ENCODE results near the gene ACSL1. TPM values are rescaled to one million over a fixed set of nuclear protein-coding genes. Genes with fewer than 3 reads are reported as not detected.

Gene ACSL1
- total RNA-seq, 1 experiment from 2014 or later, result 20.0 TPM

- no TSS peak for BruUV-seq (replicated peaks)
Observed at GRCh38 chr4:184861047-184861446, 35.3 kb upstream of the ACSL1 start.

DNA sequence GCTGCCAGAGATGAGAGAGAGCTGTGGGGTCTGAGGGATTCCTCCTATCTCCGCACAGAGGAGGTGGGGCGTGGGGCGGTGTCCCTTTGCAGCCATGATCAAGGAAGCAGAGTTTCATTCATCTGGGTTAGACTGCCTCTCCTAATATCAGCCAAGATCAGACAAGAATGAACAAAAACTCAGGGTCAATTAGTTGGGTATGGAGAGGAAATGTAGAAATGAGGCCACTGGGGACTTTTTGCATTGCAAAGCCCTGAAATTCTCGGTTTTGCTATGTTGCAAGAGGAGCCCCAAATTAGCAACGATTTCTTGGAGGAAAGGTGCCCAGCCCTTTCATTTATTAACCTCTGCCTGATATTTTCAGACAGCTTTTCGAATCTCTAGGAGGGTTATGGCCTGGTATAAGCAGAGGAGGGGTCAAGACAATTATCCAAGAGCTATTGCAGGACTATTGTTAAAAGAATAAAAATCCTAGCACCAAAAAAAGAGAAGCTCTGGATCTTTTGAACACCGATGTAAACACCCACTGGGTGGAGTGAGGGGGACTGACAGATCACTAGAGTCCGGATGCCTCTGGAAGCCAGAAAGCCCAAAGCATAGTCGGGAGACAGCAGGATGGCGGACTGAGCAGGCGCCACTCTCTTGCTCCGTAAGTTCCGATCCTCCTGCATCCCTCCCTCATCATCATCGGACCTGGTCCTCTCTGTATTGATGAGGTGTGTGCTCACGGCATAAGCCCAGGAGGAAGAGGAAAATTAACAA is 34.4 kb upstream of the ACSL1 start:
- CTCF ChIA-PET, result no interaction called here
- no peak for DNase-seq
- H3K9me3 ChIP-seq (ENCODE audit: low read length), result no peaks in the 10 kb centered on the region
- no peaks in the 10 kb centered on the region for H3K79me2 ChIP-seq (ENCODE audit: low read length)
- H3K9ac ChIP-seq (ENCODE audit: low read length), result no peak overlapping the region
- intact Hi-C loops (cut with micrococcal nuclease), result no loop called here
- TF ChIP-seq EZH2phosphoT487 (IDR thresholded peaks at IDR 0.05; ENCODE audit: borderline replicate concordance, low read length), result no peak
- no peak for TF ChIP-seq CTCF (conservative IDR thresholded peaks at IDR 0.05; ENCODE audit: low read depth, low read length)
- TF ChIP-seq EZH2 (IDR thresholded peaks at IDR 0.05; ENCODE audit: low read length, unreplicated experiment), result no peak
- H3K4me3 ChIP-seq (ENCODE audit: low read length), result no peak overlapping the region
- no peak overlapping the region for H3K27ac ChIP-seq (ENCODE audit: low read length)
- H3K9me2 ChIP-seq (replicated peaks; ENCODE audit: low read length), result no peaks in the 10 kb centered on the region
- POLR2A ChIA-PET (ENCODE audit: unreplicated experiment), result no interaction called here
- no peaks in the 10 kb centered on the region for H3F3A ChIP-seq (ENCODE audit: low read length, unreplicated experiment)
- H3K36me3 ChIP-seq (ENCODE audit: low read depth, low read length), result no peaks in the 10 kb centered on the region
- H4K20me1 ChIP-seq (ENCODE audit: low read length), result no peaks in the 10 kb centered on the region
- H3K4me2 ChIP-seq (ENCODE audit: low read length), result no peak overlapping the region
- H3K27me3 ChIP-seq (ENCODE audit: low read length), result no peaks in the 10 kb centered on the region
- ATAC-seq, result no peak
- no peak overlapping the region for H2AFZ ChIP-seq (ENCODE audit: low read length)
- no TSS peak for BruUV-seq (replicated peaks)
- no peaks in the 10 kb centered on the region for H3K4me1 ChIP-seq (ENCODE audit: insufficient read depth, low read length)

More at GRCh38 chr4:184861047-184861446, 35.3 kb upstream of the ACSL1 start:
- no peaks in the 10 kb centered on the region for H3K27me3 ChIP-seq (ENCODE audit: low read length)
- CTCF ChIA-PET, result no interaction called here
- no peak overlapping the region for H3K27ac ChIP-seq (ENCODE audit: low read length)
- no peak for TF ChIP-seq CTCF (conservative IDR thresholded peaks at IDR 0.05; ENCODE audit: low read depth, low read length)
- no peak for TF ChIP-seq EZH2 (IDR thresholded peaks at IDR 0.05; ENCODE audit: low read length, unreplicated experiment)
- no peak for TF ChIP-seq EZH2phosphoT487 (IDR thresholded peaks at IDR 0.05; ENCODE audit: borderline replicate concordance, low read length)
- H3K9me3 ChIP-seq (ENCODE audit: low read length), result no peaks in the 10 kb centered on the region
- H3F3A ChIP-seq (ENCODE audit: low read length, unreplicated experiment), result no peaks in the 10 kb centered on the region
- no peak overlapping the region for H3K9ac ChIP-seq (ENCODE audit: low read length)
- no peak overlapping the region for H3K4me2 ChIP-seq (ENCODE audit: low read length)
- no peak overlapping the region for H3K4me3 ChIP-seq (ENCODE audit: low read length)
- intact Hi-C loops (cut with micrococcal nuclease), result no loop called here
- no peak for DNase-seq
- H3K4me1 ChIP-seq (ENCODE audit: insufficient read depth, low read length), result no peaks in the 10 kb centered on the region
- H3K79me2 ChIP-seq (ENCODE audit: low read length), result no peaks in the 10 kb centered on the region
- no peaks in the 10 kb centered on the region for H3K36me3 ChIP-seq (ENCODE audit: low read depth, low read length)
- no peak overlapping the region for H2AFZ ChIP-seq (ENCODE audit: low read length)
- no peak for ATAC-seq
- POLR2A ChIA-PET (ENCODE audit: unreplicated experiment), result no interaction called here
- no peaks in the 10 kb centered on the region for H3K9me2 ChIP-seq (replicated peaks; ENCODE audit: low read length)
- no peaks in the 10 kb centered on the region for H4K20me1 ChIP-seq (ENCODE audit: low read length)

DNA sequence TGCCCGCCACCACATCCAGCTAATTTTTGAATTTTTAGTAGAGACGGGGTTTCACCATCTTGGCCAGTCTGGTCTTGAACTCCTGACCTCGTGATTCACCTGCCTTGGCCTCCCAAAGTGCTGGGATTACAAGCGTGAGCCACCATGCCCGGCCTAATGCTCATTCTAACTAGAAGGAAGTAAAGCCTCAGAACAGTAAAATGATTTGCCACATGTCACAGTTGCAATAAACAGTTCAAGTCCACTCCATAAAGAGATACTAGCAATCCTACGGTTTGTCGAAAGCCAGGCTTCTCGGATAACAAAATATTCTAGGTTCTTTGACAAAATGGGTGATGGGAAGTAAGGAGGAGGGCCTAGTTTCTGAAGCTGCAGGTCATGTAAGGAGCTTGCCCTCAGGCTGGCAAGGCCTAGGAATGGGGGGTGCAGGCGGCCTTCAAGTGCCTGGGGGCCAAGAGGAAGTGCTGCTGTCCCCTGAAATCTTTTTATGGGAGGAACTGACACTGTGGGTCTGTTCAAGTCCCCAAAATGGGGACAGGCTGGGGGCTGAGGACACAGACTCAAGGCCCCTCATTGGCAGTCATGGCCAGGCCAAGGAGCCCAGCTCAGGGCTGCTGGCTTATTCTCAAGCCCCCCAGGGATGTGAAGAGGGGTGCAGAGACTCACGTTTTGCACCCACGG is 31.8 kb upstream of the ACSL1 start:
- Histone ChIP-seq H3K79me2 (ENCODE audit: low read length) (no peaks in the 10 kb centered on the region), H3K4me2 (ENCODE audit: low read length) (no peak overlapping the region), H2AFZ (ENCODE audit: low read length) (no peak overlapping the region), H4K20me1 (ENCODE audit: low read length) (no peaks in the 10 kb centered on the region), H3K9me3 (ENCODE audit: low read length) (no peaks in the 10 kb centered on the region), H3K9me2 (replicated peaks; ENCODE audit: low read length) (no peaks in the 10 kb centered on the region), H3F3A (ENCODE audit: low read length, unreplicated experiment) (no peaks in the 10 kb centered on the region), H3K27ac (ENCODE audit: low read length) (no peak overlapping the region), H3K9ac (ENCODE audit: low read length) (no peak overlapping the region), H3K27me3 (ENCODE audit: low read length) (no peaks in the 10 kb centered on the region), H3K4me1 (ENCODE audit: insufficient read depth, low read length) (no peaks in the 10 kb centered on the region), H3K4me3 (ENCODE audit: low read length) (no peak overlapping the region), H3K36me3 (ENCODE audit: low read depth, low read length) (no peaks in the 10 kb centered on the region)
- intact Hi-C loops (cut with micrococcal nuclease), result loop anchor here (5.0 kb wide), 1 partner anchor 35 kb away; no protein-coding TSS in a partner anchor
- ChIA-PET CTCF (no interaction called here), POLR2A (ENCODE audit: unreplicated experiment) (no interaction called here)
- no peak for DNase-seq
- no peak for ATAC-seq
- TF ChIP-seq EZH2phosphoT487 (IDR thresholded peaks at IDR 0.05; ENCODE audit: borderline replicate concordance, low read length) (no peak), EZH2 (IDR thresholded peaks at IDR 0.05; ENCODE audit: low read length, unreplicated experiment) (no peak), CTCF (conservative IDR thresholded peaks at IDR 0.05; ENCODE audit: low read depth, low read length) (no peak)
- BruUV-seq (replicated peaks), result no TSS peak
